Activated CD4-positive, alpha-beta memory T cell treated with anti-CD3 and anti-CD28 coated beads, Interleukin-2, amount 10 ng/mL, durations not matched to agents 7 days and 5 days (primary cell): Measurements from ENCODE around the gene OTUB2. TPM values are rescaled to one million over a fixed set of nuclear protein-coding genes. Genes with fewer than 3 reads are reported as not detected.

Experiments
- CTCF ChIA-PET: fragments of 350-600 bp; sonication (Branson Sonifier 250); formaldehyde crosslinking; loops from one replicate; lab custom pipeline; 2021; ENCODE audit warnings: antibody characterized with exemption, inconsistent platforms; lab: Charles Lee
- POLR2A ChIA-PET: fragments of 350-600 bp; sonication (Branson Sonifier 250); formaldehyde crosslinking; loops from one replicate; lab custom pipeline; 2021; ENCODE audit warnings: antibody characterized with exemption; lab: Charles Lee
- DNase-seq: peaks from one replicate; pipeline ENCODE4 v3.0.0-alpha.2; 2020
- H3K27ac Mint-ChIP-seq: one replicate; pipeline ENCODE4 v1.8.0; 2021; ENCODE audit warnings: mild to moderate bottlenecking, mixed read lengths
- H3K27me3 Mint-ChIP-seq: one replicate; pipeline ENCODE4 v1.8.0; 2021; ENCODE audit warnings: mixed read lengths
- H3K36me3 Mint-ChIP-seq: one replicate; pipeline ENCODE4 v1.8.0; 2021; ENCODE audit warnings: low read depth, mixed read lengths
- H3K4me1 Mint-ChIP-seq: one replicate; pipeline ENCODE4 v1.8.0; 2021; ENCODE audit warnings: mixed read lengths
- H3K4me3 Mint-ChIP-seq: one replicate; pipeline ENCODE4 v1.8.0; 2021; ENCODE audit warnings: mild to moderate bottlenecking, mixed read lengths
- H3K9me3 Mint-ChIP-seq: one replicate; pipeline ENCODE4 v1.8.0; 2021; ENCODE audit warnings: mixed read lengths
- total RNA-seq, 2 experiments: library from RNA; stranded (reverse); gene quantifications; one replicate each; pipeline ENCODE4 v1.2.3, GENCODE V29; 2021

The OTUB2 gene
- total RNA-seq, 2 experiments from 2014 or later = 7.3 to 7.9 TPM

DNA sequence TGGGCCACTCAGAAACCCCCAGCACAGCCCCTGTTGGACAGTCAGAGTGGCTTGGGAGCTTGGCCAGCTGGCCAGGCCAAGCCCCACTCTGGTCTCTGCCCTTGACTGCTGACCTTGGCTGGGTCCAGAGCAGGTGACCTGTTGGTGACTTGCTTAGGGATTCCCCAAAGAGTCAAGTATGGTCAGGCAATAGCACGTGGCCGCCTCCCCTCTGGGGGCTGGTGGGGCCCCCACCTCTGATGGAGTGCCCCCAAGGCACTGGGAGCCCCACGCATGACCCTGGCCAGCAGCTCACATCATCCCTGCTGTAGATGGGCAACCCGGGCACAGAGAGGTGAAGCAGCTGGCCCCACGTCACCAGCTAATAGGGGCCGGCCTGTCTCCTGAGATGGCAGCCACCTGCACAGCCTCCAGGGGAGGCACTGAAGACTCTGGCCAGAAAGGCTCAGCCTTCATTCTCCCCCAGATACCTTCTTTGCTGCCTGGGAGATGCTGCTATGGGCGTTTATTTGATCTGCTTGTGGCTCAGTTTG, 27.2 kb upstream of the OTUB2 start:
- POLR2A ChIA-PET = interaction anchor here (0.9 to 5.8 kb wide), 8 partner anchors 13 to 62 kb away, joined by 3 to 63 read pairs (median 5); no protein-coding TSS in a partner anchor
- H3K4me1 Mint-ChIP-seq = peaks cover 52% of the 10 kb centered on the region
- H3K27ac Mint-ChIP-seq = no peak overlapping the region

DNA sequence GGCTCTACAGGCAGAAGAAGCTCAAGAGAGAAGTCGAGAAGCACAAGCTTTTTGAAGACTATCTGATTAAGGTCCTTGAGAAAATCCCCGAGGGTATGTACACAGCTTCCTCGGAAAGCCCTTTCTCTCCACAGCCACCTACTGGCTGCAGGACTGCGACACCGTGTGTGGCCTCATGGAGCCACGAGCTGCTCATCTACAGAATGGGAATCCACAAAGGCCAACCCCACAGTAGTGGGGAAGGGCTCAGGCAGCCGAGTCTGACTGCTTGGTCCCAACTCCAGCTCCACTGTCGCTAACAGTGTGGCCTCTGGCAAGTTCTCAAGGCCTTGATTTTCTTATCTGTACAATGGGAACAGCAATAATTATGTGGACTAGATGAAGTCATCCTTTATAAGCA, 26.6 kb upstream of the OTUB2 start:
- Mint-ChIP-seq H3K9me3 (no peaks in the 10 kb centered on the region), H3K4me1 (peaks cover 47% of the 10 kb centered on the region), H3K27ac (no peak overlapping the region)

More for the DNA sequence above, 27.2 kb upstream of the OTUB2 start:
- Mint-ChIP-seq H3K4me3 (no peak overlapping the region), H3K36me3 (no peaks in the 10 kb centered on the region), H3K9me3 (no peaks in the 10 kb centered on the region), H3K27me3 (no peaks in the 10 kb centered on the region)
- no peak for DNase-seq
- CTCF ChIA-PET = interaction anchor here (1.0 to 11.1 kb wide), 10 partner anchors 12 to 197 kb away, joined by 3 to 300 read pairs (median 6); partner anchors contain the start of gene ASB2

DNA sequence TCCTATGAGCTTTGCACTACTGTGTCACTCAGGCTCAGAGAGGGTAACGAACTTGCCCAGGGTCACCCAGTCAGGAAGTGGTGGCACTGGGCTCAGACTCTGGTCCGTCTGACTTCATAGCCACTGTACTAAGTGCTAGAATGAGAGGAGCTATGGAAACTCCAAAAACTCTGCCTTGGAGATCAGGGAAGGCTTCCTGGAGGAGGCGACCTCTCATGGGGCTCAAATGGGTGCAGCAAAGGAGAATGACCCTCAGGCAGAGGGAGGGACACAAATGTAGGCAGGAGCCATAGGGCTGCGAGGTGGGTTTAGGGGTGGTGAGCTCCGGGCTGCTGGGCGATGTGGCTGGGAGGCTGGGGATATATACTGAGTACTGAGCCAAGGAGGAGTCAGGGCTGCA, 25.9 kb upstream of the OTUB2 start:
- Mint-ChIP-seq H3K27me3 (peaks cover 5% of the 10 kb centered on the region), H3K27ac (no peak overlapping the region), H3K9me3 (no peaks in the 10 kb centered on the region), H3K4me3 (no peak overlapping the region), H3K36me3 (no peaks in the 10 kb centered on the region), H3K4me1 (peaks cover 44% of the 10 kb centered on the region)
- CTCF ChIA-PET = interaction anchor here (0.8 to 11.1 kb wide), 14 partner anchors 8 to 180 kb away, joined by 3 to 300 read pairs (median 8); partner anchors contain the start of gene ASB2
- DNase-seq = no peak
- POLR2A ChIA-PET = interaction anchor here (0.8 to 5.8 kb wide), 11 partner anchors 22 to 64 kb away, joined by 3 to 63 read pairs (median 6); no protein-coding TSS in a partner anchor

More for the DNA sequence above, 26.6 kb upstream of the OTUB2 start:
- Mint-ChIP-seq H3K4me3 (no peak overlapping the region), H3K27me3 (no peaks in the 10 kb centered on the region), H3K36me3 (no peaks in the 10 kb centered on the region)
- DNase-seq = no peak
- CTCF ChIA-PET = interaction anchor here (0.8 to 11.1 kb wide), 13 partner anchors 12 to 198 kb away, joined by 3 to 300 read pairs (median 5); partner anchors contain the start of gene ASB2
- POLR2A ChIA-PET = interaction anchor here (0.8 to 5.8 kb wide), 11 partner anchors 12 to 63 kb away, joined by 3 to 63 read pairs (median 5); no protein-coding TSS in a partner anchor

DNA sequence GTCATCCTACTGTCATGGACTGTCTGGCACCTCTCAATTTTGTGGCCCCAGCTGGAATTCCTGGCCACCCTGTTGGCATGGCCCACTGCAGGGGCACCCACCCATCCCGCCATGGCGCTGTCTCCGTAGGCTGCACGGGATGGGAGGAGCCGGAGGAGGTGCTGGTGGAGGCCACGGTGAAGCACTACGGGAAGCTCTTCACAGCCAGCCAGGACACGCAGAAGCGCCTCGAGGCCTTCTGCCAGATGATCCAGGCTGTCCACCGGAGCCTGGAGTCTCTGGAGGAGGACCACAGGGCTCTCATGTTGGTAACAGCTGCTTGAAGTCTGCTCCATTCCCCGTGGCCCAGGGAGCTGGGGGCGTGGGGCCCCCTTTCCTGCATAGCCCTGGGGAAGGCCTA, 25.1 kb upstream of the OTUB2 start:
- POLR2A ChIA-PET = interaction anchor here (1.1 to 5.8 kb wide), 8 partner anchors 14 to 78 kb away, joined by 3 to 63 read pairs (median 11); no protein-coding TSS in a partner anchor
- no peaks in the 10 kb centered on the region for H3K9me3 Mint-ChIP-seq
- H3K4me3 Mint-ChIP-seq = no peak overlapping the region
- no peak overlapping the region for H3K27ac Mint-ChIP-seq
- CTCF ChIA-PET = interaction anchor here (0.7 to 11.1 kb wide), 21 partner anchors 9 to 180 kb away, joined by 3 to 300 read pairs (median 4); partner anchors contain the start of gene ASB2
- no peaks in the 10 kb centered on the region for H3K36me3 Mint-ChIP-seq
- H3K27me3 Mint-ChIP-seq = peaks cover 6% of the 10 kb centered on the region
- DNase-seq = no peak
- H3K4me1 Mint-ChIP-seq = peaks cover 44% of the 10 kb centered on the region

DNA sequence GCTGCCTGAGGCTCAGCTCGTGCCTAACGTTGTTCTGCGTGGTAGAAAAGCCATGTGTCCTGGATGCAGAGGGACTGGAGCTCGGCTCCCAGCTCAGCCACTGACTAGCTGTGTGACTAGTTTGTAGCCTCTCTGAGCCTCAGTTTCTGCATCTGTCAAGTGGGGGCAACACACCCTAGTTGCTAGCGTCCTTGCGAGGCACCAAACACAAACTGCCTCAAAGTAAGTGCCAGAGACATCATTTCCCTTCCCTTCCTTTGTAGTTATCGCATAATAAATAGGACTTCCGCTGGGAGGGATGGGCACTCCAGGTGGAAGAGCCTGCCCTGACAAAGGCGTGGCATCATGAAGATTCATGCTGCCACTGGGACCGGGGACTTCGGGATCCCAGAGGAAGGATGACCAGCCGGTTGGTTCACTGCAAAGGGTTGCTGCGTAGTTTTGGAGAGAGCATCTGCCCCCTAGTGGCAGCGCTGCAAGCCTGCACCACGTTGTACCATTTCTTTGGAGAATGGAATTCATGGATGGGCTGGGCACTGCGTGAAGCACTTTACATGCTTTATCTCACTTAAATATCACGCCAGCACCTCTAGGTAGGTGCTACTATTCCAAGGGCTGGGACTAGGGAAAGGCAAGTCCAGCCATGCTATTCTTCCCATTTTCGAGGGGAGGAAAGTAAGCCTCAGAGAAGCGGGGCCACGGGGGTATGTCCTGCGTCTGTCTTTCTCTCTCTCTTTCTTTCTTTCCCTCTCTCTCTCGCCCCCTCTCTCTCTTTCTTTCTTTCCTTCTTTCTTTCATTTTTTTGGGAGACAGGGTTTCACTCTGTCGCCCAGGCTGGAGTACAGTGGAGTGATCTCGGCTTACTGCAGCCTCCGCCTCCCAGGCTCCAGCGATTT, 24.4 kb upstream of the OTUB2 start:
- Mint-ChIP-seq H3K4me1 (peaks cover 45% of the 10 kb centered on the region), H3K9me3 (no peaks in the 10 kb centered on the region), H3K27ac (peak overlapping the region; percentile 21), H3K27me3 (peaks cover 6% of the 10 kb centered on the region), H3K4me3 (no peak overlapping the region), H3K36me3 (no peaks in the 10 kb centered on the region)
- POLR2A ChIA-PET = interaction anchor here (1.1 to 5.8 kb wide), 8 partner anchors 15 to 77 kb away, joined by 3 to 63 read pairs (median 11); no protein-coding TSS in a partner anchor
- DNase-seq = peak; percentile 65
- CTCF ChIA-PET = interaction anchor here (0.7 to 11.1 kb wide), 23 partner anchors 9 to 135 kb away, joined by 3 to 300 read pairs (median 4); partner anchors contain the start of gene ASB2

DNA sequence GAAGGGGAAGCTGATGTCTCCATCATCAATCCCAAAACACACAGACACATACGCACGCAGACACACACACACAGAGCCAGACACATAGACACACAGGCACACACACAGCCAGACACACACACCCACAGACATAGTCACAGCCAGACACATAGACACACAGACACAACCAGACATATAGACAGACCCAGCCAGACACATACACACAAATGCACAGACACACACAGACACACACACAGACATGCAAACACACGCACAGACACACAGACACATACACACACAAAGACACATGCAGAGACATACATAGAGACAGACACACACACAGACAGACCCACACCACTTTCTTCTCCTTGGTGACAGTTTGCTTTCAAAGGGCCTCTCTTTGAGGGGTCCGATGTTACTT, 22.7 kb upstream of the OTUB2 start:
- Mint-ChIP-seq H3K27me3 (peaks cover 6% of the 10 kb centered on the region), H3K9me3 (no peaks in the 10 kb centered on the region), H3K27ac (no peak overlapping the region), H3K36me3 (no peaks in the 10 kb centered on the region), H3K4me3 (no peak overlapping the region), H3K4me1 (peaks cover 46% of the 10 kb centered on the region)
- CTCF ChIA-PET = interaction anchor here (0.7 to 11.1 kb wide), 9 partner anchors 8 to 70 kb away, joined by 3 to 300 read pairs (median 8); partner anchors contain the start of gene ASB2
- DNase-seq = no peak
- POLR2A ChIA-PET = interaction anchor here (1.0 to 1.4 kb wide), 2 partner anchors 9 to 41 kb away, joined by 3 read pairs; no protein-coding TSS in a partner anchor

DNA sequence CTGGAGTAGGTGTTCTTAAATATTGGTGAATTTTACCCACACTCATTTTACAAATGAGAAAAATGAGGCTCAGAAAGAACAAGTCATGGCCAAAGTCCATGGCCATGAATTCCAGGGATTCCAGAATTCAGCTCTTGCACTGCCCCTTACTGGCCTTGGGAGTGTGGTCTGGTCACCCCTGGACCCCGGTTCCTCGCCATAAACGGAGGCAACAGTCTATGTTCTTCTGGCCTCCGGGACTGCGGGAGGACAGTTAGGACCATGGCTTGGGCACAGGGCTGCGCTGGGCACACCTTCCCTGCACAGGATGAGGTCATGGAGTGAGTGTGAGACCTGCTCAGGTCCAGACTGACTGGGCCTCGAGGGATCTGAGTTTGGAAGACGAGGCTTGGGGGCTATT, 22.1 kb upstream of the OTUB2 start:
- Mint-ChIP-seq H3K27me3 (peaks cover 6% of the 10 kb centered on the region), H3K4me1 (peaks cover 50% of the 10 kb centered on the region), H3K9me3 (no peaks in the 10 kb centered on the region), H3K4me3 (no peak overlapping the region), H3K36me3 (no peaks in the 10 kb centered on the region), H3K27ac (no peak overlapping the region)
- ChIA-PET CTCF (interaction anchor here (0.7 to 11.1 kb wide), 10 partner anchors 11 to 132 kb away, joined by 3 to 300 read pairs (median 6); partner anchors contain the start of gene ASB2), POLR2A (interaction anchor here (1.0 to 1.7 kb wide), 6 partner anchors 41 to 73 kb away, joined by 3 to 4 read pairs (median 3); no protein-coding TSS in a partner anchor)
- DNase-seq = no peak

DNA sequence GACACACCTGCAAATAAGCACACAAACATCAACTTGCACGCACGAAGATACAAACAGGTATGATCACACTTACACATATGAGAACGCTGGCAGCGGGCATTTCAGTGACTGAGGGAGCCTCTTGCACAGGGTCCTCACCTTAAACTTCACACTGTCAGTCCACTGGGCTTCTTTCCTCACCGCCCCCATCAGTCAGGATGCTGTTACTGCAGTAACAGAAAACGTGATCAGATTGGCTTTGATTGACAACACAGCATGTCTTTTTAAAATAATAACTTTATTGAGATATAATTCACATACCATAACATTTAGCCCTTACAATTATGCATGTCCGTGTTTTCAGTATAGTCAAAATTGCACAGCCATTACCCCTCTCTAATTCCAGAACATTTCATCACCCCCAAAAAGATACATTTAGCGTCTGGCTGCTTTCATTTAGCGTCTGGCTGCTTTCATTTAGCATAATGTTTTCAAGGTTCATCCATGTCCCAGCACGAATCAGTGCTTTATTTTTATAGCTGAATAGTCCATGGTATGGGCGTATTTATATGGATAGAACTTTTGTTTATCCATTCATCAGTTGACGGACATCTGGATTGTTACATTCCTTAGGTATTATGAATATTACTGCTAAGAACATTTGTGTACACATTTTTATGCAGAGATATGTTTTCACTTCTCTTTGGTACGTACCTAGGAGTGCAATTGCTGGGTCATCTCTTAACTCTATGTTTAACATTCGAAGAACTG, 20.6 kb upstream of the OTUB2 start:
- Mint-ChIP-seq H3K27ac (no peak overlapping the region), H3K36me3 (no peaks in the 10 kb centered on the region), H3K9me3 (no peaks in the 10 kb centered on the region), H3K27me3 (peaks cover 6% of the 10 kb centered on the region), H3K4me3 (no peak overlapping the region), H3K4me1 (peaks cover 58% of the 10 kb centered on the region)
- DNase-seq = peak; percentile 46
- CTCF ChIA-PET = interaction anchor here (0.8 to 11.1 kb wide), 10 partner anchors 10 to 175 kb away, joined by 3 to 300 read pairs (median 6); no protein-coding TSS in a partner anchor
- POLR2A ChIA-PET = interaction anchor here (1.1 to 1.7 kb wide), 3 partner anchors 42 to 66 kb away, joined by 3 to 4 read pairs (median 3); no protein-coding TSS in a partner anchor

DNA sequence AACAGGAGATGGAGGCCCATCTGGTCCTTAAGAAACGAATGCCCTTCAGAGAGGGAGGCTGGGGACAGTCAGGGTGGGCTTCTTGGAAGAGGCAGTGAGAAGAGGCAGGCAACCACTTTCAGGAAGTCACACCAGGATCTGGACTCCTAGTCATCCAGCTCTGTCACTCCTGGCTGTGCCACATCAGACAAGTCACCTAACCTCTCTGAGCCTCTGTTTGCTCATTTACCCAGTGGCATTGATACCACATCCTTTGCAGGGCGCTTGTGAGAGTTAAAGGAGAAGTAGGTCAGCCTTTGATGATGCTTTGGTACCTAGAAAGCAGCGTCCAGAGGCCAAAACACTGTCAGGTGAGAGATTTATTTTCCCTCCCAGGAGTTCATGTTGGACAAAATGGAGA, 17.9 kb upstream of the OTUB2 start:
- H3K27me3 Mint-ChIP-seq = peaks cover 6% of the 10 kb centered on the region
- H3K27ac Mint-ChIP-seq = peak overlapping the region; percentile 77
- no peaks in the 10 kb centered on the region for H3K36me3 Mint-ChIP-seq
- POLR2A ChIA-PET = interaction anchor here (0.8 to 1.4 kb wide), 5 partner anchors 10 to 73 kb away, joined by 3 to 4 read pairs (median 3); partner anchors contain the start of genes DDX24, IFI27L1 and OTUB2
- H3K4me1 Mint-ChIP-seq = peaks cover 69% of the 10 kb centered on the region
- H3K4me3 Mint-ChIP-seq = no peak overlapping the region
- H3K9me3 Mint-ChIP-seq = no peaks in the 10 kb centered on the region
- CTCF ChIA-PET = interaction anchor here (8.4 kb wide), 1 partner anchor 70 kb away, joined by 77 read pairs; no protein-coding TSS in a partner anchor
- DNase-seq = peak; percentile 60

DNA sequence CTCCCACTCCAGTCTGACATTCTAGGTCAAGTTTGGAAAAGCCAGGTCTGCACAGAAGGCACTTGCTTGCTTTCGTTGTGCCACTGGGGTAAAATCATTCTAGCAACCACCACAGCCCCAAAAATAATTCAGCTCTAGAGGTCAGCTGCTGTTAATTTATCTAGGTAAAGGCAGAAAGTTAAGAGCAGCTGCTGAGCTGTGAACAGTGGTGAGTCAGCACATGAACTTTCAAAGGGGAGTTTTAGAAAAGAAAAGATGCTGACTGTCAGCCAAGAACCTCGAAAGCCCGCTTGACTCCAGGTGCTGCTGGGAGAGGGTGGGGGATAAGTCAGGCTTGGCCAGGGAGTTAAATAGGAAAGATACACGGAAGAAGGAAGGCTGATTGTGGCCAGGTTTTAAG, 16.4 kb upstream of the OTUB2 start:
- H3K4me3 Mint-ChIP-seq = no peak overlapping the region
- H3K9me3 Mint-ChIP-seq = no peaks in the 10 kb centered on the region
- POLR2A ChIA-PET = interaction anchor here (0.9 to 2.1 kb wide), 5 partner anchors 11 to 70 kb away, joined by 3 to 9 read pairs (median 6); no protein-coding TSS in a partner anchor
- peaks cover 69% of the 10 kb centered on the region for H3K4me1 Mint-ChIP-seq
- peak overlapping the region; percentile 61 for H3K27ac Mint-ChIP-seq
- peaks cover 5% of the 10 kb centered on the region for H3K27me3 Mint-ChIP-seq
- DNase-seq = no peak
- CTCF ChIA-PET = interaction anchor here (1.0 to 8.4 kb wide), 7 partner anchors 9 to 127 kb away, joined by 3 to 77 read pairs (median 6); partner anchors contain the start of genes ASB2 and OTUB2
- no peaks in the 10 kb centered on the region for H3K36me3 Mint-ChIP-seq

DNA sequence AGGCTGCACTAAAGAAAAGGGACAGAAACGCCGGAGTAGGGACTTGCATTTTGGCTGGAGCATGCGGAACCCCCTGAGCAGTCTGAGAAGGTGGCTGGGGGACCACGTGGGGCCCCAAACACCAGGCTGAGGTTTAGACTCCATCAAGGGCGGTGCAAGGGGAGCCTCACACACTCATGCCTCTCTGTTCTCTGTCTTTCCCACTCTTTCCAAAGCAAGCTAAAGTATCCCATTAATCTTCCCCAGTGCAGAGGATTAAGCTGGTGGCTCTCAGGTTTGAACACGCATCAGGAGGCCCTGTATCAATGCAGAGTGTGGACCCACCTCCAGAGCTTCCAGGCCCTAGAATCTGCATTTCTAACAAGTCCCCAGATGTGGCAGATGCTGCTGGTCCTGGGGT, 15.5 kb upstream of the OTUB2 start:
- H3K4me3 Mint-ChIP-seq = no peak overlapping the region
- ChIA-PET CTCF (interaction anchor here (0.9 to 8.4 kb wide), 8 partner anchors 9 to 72 kb away, joined by 3 to 77 read pairs (median 5); no protein-coding TSS in a partner anchor), POLR2A (interaction anchor here (0.9 to 2.5 kb wide), 10 partner anchors 10 to 51 kb away, joined by 3 to 15 read pairs (median 6); partner anchors contain the start of genes ASB2 and OTUB2)
- no peak overlapping the region for H3K27ac Mint-ChIP-seq
- no peak for DNase-seq
- H3K36me3 Mint-ChIP-seq = no peaks in the 10 kb centered on the region
- no peaks in the 10 kb centered on the region for H3K27me3 Mint-ChIP-seq
- peaks cover 63% of the 10 kb centered on the region for H3K4me1 Mint-ChIP-seq
- H3K9me3 Mint-ChIP-seq = no peaks in the 10 kb centered on the region
